HuH-7.5 (cell line): ENCODE measurements around the gene TAAR5.
"Not testable (repeated sequence)": the region's sequence is repeated elsewhere in the genome, so short reads cannot be mapped to it uniquely, and the experiment has no call there.

ENCODE experiments used
- DNase-seq: peaks from one replicate; pipeline ENCODE4 v3.0.0; 2011; ENCODE audit warnings: low spot score

The TAAR5 gene

DNA sequence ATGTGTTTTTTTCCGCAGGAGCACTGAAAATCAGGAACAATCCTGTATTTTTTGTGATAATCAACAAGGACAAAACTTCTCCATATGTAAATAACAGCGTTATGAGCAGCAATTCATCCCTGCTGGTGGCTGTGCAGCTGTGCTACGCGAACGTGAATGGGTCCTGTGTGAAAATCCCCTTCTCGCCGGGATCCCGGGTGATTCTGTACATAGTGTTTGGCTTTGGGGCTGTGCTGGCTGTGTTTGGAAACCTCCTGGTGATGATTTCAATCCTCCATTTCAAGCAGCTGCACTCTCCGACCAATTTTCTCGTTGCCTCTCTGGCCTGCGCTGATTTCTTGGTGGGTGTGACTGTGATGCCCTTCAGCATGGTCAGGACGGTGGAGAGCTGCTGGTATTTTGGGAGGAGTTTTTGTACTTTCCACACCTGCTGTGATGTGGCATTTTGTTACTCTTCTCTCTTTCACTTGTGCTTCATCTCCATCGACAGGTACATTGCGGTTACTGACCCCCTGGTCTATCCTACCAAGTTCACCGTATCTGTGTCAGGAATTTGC lies 19.2 kb downstream of the TAAR5 start, which contains the start of gene TAAR6:
Gene TAAR6 (plus strand): TSS at position 102 of the 557 bp plus-strand sequence. CDS start 0 bp downstream, at position 102.
- DNase-seq = no peak

DNA sequence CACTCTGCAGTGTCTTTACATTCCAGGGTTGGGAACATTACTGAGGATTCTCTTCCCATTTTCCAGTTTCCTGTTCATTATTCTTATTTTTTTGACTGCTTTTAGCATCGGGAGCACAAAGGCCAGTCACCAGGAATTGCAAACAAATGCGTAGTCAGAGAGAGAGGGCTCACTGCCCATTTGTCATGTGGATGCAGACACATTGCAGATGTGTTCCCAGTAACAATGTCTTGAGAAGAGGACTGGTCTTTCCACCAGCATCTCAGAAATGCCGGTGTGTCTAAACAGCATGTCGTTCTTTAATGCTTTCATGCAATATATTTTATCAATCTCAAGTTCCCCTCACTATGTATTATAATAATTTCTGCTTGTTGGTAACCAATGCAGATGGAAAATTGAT lies 20.4 kb downstream of the TAAR5 start:
- DNase-seq = no peak

DNA sequence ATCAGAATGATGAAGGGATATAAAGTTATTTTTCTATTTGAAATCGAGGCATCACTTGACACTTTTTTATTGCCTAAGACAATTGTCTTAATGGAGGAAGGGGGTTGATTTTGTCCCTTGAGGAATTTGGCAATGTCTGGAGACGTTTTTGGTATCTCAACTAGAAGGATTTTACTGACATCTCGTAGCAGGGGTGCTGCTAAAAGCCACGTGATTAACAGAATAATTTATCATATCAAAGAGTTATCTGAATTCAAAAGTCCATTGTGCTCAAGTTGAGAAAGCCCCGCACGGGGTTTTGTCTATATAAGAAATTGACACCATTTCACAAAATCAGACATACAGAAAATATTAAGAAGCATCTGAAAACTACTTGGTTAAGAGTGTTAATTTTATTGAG lies 20.9 kb downstream of the TAAR5 start:
- no peak for DNase-seq

DNA sequence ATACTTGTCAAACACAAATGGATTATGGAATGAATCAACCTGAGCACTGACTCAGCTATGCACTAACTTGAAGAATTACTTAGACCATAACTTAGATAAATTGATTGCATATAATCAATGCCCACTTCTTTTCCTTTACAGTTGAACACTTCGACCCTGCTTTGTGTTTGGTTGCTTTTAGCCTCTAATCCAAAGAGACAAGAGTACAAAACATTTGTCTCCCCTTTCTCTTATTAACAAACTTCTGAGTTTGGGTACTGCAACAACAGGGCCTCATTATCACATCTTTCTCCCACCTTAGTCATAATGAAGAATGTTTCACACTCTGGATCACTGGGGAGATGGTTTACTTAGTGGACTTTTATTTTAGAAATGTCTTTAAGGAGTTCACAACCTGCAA lies 22.0 kb downstream of the TAAR5 start:
- DNase-seq = no peak

DNA sequence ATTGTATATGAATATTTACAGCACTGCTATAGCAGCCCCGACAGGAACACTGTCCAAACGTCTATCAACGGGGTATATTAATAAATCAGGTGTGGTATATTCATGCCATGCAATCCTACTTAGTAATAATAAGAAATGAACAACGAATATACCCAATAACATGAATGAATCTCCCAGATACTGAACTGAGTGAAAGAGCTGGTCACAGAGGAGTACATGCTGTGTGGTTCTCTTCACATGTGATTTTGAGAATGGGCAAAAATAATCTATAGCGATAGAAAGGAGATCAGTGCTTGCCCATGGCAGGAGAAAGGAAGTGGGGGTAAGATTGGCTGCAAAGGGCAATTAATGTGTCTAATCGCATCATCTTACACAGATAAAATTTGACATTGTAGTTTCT lies 23.1 kb downstream of the TAAR5 start:
- no peak for DNase-seq

DNA sequence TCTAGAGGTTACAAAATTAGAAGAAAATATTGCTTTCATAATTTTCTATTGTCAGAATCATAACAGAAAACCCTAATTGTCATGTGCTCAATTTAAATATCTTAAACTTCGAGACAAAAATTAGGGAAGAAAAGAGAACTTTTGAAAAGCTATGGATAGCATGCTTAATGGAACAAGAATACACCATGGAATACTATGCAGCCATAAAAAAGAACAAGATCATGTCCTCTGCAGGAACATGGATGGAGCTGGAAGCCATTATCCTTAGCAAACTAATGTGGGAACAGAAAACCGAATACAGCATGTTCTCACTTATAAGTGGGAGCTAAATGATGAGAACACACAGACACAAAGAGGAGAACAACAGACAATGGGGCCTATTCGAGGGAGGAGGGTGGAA lies 29.5 kb downstream of the TAAR5 start:
- not testable (repeated sequence) for DNase-seq

DNA sequence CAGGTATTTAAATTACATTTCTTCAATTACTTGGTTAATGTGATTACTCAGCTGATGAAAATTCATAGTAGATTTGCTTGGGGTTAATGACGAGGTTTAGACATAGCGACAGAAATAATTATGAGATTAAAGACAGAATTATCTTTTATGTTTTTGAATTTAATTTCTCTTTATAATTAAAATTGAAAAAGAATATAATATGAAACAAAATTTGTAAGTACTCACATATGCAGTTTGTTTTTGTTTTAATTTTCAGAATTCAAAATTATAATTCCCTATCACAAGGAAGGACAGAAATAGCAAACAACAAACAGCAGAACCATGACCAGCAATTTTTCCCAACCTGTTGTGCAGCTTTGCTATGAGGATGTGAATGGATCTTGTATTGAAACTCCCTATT lies 37.2 kb downstream of the TAAR5 start, which contains the start of gene TAAR8:
Gene TAAR8 (plus strand): TSS at position 301 of the 400 bp plus-strand sequence. CDS start 21 bp downstream, at position 322.
- DNase-seq = no peak

DNA sequence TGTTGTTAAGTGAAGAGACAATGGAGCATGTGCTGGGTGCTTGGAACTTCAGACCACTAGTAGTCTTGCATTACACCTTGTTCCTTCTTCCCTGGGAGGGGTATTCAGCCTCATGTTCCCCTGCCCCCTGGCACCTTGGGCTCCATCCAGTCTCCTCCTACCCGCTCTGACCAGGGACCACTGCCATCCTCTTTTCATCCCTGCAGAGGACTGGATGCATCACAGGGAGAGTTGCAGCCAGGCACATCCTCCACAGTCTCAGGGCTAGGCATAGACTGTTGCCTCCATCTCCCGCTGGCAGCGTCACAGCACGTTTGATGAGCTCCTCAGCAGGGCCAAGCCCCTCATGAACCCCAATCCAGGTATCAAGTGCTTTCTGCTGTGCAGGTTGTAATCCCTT lies 38.3 kb downstream of the TAAR5 start:
- DNase-seq = no peak

DNA sequence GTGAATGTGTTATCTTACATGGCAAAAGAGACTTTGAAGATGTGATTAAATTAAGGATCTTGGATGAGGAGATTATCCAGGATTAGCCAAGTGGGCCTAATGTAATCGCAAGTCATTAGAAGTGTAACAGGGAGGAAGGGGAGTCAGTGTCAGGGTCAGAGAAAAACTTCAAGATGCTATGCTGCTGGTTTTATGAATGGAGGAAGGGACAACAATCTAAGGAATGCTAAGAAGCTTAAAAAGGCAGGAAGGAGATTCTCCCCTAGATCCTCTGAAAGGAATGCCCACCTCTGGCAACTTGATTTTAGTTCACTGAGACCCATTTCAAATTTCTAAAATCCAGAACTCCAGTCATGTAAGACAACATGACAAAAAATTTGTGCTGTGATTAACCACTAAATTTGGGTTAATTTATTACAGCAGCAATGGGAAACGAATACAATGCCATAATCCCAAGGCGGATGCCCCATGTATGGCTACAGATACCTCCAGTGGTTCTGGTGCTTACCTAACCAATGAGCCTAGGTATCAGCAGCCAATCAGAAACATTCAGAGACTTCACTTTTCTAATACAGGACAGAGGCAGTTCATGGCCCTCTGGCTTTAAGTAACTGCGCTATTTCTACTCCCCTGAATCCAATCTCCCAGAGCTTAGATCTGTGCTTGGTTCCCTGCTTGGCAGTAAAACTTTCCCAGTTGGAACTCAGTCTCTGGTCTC lies 40.6 kb downstream of the TAAR5 start:
- DNase-seq = no peak

DNA sequence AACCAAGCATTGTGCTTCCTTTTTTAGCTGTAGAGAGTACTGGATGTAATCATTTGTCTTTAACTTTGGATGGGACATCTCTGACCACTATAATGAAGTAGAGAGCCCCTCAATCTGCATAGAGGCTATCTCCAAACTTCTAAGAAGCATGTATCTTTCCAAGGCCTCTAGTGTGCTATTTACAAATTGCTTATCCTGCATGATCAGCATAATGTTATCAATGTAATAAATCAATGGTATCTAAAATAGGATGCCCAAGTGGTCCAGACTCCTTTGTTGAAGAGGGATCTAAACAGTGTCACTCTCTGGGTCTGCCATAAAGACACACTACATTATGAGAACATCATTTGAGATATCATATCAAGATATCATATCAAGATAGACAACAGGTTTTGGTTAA lies 44.7 kb downstream of the TAAR5 start:
- DNase-seq = no peak
